ENCODE results near the gene SYTL2. TPM values are rescaled to one million over a fixed set of nuclear protein-coding genes. Genes with fewer than 3 reads are reported as not detected.

Gene SYTL2
- total RNA-seq, 1 donor from 2014 or later: 181 TPM

DNA sequence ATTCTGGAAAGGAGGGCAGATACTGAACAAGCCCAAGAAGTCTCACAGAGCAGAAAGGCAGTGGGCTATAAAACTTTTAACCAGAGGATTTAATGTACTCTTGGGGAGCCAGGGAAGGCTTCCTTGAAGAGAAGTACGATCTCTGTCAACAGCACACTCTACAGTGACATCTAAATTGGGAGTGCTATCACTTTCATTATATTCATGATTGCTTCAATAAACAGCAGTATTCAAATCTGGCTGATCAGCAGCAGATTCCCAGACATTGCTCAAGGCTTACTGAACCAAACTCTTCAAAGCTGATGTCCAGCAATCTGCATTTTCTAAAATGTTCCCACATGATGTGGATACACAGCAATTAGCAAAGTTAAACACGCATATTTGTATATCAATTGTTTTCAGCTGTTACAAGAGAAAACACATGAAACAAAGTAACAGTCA is 44.2 kb downstream of the SYTL2 start:
- DNase-seq (ENCODE audit: low read depth): no peak

DNA sequence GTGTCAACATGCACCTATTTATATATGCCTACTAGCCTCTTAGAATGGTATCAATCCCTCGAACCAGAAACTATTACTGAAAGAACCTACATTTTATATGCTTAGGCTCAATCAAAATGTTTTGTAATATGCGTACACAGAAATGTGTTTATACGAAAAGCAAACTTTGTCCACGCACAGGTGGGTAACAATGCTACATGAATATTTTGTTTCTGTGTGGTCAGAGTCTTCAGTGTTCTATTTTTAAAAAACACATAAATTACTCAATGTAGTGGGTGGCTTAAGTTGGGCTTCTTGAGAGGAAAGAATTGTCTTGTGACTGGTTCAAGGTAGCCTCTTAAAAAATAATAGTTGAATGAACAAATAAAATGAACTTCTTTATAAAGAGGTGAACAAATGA is 46.1 kb downstream of the SYTL2 start:
- DNase-seq (ENCODE audit: low read depth): no peak

DNA sequence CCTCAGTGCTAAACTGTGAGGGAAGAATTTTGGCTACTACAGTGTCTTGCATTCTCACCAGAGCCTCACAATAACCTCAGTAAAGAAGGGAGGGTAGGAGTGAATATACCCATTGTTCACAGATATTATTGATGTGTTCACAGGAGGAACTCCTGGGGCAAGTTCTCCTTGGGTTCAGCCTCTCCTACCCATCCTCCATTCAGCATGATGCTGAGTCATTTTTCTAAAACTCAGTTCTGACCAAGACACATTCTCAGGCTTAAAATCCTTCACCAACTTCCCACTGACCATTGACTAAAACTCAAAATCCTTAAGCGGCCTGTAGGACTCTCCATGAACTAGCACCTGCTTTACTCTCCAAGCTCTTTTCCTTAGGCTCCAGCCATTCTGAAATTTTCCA is 48.7 kb downstream of the SYTL2 start:
- peak; percentile 49 for DNase-seq (ENCODE audit: low read depth)

DNA sequence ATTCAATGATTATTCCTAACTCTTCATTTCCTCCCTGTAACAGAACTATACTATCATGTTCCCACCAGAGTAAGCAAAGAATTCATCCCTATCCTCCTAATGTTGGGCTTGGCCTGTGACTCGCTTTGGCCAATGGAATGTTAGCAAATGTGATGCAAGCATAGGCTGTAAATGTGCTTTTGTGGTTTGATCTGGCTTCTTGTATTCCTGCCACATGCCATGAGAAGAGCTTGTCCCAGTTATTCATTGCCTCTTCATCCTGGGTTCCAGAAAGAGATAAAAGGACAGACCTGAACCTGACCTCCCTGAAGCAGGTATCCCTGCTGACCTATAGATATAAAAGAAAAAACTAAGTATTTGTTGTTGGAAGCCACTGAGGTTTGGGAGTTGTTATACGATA is 51.0 kb downstream of the SYTL2 start:
- peak; percentile 72 for DNase-seq (ENCODE audit: low read depth)

DNA sequence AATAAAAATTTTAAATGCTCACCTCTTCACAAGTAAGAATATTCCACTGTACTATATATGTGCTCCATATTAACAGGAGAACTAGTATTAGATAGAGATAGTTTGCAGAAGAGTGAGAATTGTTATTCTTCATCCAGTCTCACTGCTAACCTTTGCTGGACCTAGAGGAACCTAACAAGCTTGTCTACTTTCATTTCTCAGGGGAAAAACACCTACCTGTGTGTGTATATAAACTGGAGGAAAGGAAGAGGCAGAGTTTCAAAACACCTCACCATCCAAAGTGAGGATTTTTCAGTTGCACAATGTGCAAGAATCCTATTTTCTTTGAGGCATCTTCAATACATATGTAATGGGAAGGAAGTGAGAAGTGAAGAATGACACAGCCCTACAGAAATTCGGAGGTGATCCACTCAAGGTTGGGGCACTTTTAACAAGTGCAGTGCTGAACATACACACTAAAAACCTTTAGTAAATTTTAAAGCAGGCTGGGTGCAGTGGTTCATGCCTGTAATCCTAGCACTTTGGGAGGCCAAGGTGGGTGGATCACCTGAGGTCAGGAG is 52.4 kb downstream of the SYTL2 start:
- DNase-seq (ENCODE audit: low read depth): no peak

DNA sequence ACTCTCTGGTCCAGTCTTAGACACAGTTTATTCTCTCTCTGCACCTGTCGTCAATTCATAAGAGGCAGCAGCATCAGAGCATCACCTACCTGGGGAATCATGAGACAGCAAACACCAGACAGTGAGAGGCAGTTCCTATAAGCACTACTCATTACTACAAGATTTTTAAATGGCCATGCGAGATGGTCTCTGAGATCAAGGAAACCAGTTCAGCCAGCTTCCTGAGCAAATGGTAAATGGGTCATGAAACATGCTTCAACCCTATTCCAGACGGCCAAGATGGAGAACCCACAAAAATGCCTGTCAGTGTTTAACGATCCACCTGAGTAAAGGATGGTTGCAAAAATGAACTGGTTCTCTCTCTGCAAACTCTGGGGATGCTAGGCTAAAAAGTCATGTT is 52.9 kb downstream of the SYTL2 start:
- DNase-seq (ENCODE audit: low read depth): no peak

DNA sequence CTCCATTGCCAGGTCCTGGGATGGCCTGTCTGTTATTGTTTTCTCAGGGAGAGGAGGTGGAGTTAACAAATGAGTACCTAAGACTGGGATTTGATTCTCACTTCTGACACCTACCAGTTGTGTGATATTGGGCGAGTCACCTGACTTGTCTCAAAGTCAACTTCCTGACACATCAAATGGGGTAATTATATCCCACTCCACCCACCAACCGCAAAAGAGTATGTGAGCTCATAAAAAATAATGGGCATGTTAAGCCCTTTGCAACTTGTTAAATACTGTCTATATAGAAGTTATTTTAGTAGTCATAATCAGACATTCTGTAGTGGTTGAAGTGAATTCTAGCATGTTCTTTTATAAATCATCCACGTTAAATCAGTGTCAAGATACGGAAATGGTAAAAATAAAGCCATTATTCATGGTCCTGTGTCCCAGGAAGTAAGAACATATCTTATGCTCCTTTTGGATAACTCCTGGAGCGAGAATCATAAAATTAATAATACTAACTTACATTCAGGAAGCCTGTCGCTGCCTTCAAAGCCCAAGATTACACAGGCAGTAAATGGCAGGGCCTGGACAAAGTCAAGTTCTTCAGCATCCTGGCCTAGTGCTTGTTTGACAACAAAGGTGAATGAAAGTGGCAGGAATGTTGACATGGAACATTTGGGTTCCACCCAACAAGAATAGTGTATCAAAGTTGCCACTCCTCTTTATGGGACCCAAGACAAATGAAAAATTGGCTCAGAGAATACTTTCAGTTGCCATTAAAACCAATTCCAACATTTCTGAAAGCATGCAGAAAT is 54.3 kb downstream of the SYTL2 start:
- DNase-seq (ENCODE audit: low read depth): no peak

DNA sequence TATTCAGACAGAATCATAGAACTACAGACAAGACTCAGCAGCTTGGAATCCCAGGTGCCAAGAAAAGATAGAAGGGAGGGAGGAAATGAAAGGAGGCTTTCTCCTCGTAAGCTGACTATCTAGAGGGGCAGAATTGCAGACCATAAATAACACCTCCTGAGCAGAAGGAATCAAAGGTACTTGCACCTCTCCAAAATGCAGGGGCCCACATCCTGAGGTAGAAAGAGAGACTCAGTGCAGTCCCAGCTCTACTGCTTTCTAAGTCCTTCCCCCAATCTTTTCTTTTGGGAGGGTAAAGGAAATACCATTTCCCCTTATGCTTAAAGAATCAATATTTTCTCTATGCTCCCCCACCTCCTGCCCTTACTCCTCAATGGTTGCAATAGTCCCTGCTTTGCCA is 55.2 kb downstream of the SYTL2 start:
- DNase-seq (ENCODE audit: low read depth): no peak

DNA sequence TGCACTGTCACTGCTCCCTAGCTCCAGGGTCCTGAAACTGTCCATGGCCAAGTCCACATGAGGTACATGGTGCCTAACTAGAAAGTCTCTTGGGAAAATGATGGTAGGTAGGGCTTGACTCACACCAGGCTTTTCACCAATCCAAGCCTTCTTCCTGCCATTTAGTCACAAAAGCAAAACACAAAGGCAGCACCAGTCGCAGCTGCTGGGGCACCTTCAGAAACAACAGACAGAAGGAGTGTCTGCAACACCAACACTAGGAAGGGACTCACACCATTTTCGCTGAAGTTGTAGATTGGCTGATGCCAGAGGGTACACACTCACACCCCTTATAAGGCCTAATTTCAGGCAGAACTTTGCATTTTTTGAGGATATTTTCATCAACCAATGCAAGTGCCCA is 55.7 kb downstream of the SYTL2 start:
- no peak for DNase-seq (ENCODE audit: low read depth)

DNA sequence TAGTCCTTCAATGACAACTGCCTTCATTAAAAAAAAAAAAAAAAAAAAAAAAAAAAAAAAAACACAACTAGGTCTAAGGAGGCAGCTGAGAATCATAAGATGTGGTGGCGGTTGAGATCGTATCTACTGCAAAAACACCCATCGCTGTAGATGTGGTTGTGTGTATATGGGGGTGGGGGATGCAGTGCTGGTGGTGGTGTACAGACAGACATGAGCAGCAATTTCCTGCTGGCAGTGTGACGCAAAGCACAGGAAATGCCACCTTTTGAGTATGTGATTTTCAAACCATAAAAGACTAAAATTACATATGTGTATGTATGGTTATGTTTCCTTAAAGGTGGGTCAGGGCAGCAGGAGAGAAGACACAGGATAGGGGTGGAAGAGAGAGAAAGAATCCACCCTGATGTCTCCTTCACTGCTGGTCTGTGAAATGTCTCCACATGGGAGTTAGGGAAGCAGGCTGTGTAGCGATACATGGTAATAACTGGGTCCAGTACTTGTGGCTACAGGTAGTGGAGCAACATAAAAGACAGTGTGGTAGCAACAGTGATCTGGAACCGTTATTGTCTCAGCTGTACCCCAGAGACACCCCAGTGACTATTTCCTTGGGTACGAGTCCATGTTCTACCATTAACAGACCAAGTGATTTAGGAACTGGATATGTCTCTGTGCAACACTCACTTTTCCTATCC is 57.9 kb downstream of the SYTL2 start:
- no peak for DNase-seq (ENCODE audit: low read depth)

DNA sequence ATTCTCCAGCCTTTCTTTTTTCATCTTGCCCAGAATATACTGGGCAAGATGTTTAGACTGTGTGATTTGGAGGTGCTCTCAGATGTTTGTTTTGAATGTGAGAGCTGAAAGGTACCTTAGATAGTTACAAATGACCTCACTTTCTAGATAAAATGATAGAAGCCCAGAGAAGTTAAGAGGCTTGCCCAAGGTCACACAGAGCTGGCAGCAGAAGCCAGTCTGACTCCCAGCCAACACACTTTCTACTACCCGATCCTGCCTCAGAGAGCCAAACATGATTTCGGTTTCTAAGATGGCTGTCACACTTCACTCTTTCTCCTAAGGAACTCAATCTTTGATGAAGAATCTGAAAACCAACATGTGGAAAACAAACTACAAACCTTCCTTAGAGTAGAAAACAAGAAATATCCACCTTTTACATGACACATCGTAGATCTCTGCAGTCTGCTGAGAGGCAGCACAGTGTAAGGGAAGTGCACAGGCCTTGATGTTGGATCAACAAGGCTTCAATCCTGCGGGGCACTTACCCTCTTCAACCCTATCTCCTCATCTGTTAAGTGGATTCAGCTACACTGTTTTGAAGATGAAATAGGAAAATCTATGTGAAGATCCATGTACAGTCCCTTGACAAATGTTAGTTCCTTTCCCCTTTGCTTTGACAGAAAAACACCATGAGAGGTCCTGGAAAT is 58.6 kb downstream of the SYTL2 start:
- DNase-seq (ENCODE audit: low read depth): no peak

DNA sequence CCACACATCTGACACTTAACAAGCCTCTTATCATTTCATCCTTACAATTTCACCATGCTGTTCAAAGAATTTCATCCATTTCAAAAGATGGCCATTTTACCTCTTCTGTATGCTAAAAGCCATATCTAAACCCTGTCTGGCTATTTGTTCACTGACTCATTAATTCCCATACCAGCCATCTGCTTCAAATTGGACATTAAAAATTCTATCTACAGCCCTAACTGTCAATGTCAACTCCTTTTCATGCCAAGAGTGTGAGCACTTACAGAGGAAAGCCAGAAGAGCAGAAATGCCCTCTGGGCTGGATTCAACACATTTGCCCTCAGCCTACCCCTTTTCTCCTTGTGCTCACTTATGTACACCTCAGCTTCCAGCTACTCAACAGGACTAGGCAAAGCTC is 59.2 kb downstream of the SYTL2 start:
- DNase-seq (ENCODE audit: low read depth): no peak

DNA sequence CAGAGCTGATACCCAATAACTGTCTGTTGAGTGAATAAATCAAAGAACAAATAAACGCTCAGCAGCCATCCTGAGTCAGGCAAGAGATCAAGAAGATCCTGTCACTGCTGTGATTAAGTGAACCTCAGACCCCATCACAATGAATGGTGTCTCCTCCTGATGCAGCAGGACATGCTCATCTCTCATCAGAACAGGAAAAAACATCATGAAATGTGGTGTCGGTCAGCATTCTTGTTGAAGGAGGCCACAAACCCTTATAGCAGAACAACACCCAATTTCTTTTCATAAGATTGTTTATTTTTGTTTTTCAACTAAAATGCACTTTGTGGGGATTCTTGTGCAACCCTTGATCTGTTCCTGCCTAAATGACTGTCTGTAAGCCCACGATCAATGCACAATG is 60.3 kb downstream of the SYTL2 start:
- no peak for DNase-seq (ENCODE audit: low read depth)

DNA sequence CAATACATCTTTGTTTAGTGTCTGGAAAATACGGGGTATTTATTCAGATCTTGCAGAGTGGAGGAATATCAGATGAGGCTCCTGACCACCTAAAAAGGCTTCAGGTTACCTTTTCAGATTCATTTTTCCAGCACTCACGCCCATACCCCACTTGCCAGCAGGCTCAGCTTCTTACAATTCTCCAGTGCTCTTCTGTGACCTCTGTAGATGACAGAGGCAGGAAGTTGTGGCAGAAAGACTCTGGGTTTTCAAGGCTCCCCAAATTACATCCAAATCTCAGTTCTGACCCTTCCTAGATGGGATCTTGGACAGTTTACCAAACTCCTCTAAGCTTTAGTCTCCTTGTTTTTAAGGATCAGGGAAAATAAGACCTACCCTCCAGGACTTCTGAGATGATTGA is 61.1 kb downstream of the SYTL2 start:
- DNase-seq (ENCODE audit: low read depth): no peak

DNA sequence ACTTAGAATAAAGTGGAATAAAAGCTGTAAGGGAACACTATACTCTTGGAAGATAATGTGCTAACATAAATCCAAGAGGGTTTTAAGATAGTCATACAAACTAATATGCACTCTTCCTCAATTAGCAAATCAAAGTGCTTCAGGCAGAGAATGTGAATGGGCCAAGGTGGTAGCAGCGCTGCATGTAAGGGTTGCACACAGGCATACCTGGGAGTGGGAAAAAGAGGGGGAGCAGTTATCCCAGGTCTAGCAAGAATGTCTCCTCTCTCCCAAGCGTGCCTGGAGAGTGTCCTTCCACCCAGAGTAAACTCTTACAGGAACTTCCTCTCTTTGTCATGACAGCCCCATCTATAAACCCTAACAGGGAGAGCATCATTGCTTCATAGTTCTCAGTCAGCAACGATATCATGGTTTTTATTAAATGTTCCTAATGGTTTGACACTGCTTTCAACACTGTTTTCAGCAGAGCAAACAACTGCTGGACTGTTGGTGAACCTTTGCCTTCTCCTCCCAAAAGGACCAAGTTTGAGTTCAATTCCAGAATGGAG is 61.6 kb downstream of the SYTL2 start:
- no peak for DNase-seq (ENCODE audit: low read depth)

DNA sequence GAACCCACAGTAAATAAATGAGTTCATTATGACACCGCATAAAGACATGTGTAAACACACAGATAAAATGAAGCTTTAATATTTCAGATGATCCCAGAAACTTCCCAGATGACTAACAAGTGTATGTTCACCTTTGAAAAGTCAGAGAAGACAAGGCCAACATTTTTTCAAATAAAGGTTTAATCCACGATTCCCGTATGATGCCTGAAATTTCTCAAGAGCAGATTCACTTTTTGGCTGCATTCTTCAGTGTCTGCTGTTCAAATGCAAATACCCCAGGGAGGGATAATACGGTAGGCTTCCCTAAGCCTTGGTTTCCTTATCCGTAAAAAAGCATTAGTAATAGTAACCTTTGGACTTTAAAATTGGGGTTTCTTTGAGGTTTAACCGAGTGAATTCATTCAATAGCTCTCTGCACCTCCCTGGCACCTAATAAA is 62.5 kb downstream of the SYTL2 start:
- no peak for DNase-seq (ENCODE audit: low read depth)

DNA sequence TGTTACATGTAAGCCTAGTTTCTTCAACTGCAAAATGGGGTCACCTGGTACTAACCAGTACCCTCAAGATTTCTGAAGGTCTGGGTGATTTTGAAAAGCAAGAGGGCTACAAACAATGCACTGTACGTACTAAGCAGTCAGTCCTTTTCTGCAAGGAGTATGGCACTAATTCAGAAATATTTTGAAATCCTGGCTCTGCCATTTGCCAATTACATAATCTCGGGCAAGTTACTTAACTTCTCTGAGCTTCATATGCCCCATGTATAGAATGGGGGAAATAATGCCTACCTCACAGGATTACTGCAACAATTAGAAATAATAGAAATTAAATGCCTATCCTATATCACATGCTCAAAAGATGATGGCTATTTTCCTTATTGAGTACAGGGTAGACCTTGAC is 64.3 kb downstream of the SYTL2 start:
- DNase-seq (ENCODE audit: low read depth): no peak

DNA sequence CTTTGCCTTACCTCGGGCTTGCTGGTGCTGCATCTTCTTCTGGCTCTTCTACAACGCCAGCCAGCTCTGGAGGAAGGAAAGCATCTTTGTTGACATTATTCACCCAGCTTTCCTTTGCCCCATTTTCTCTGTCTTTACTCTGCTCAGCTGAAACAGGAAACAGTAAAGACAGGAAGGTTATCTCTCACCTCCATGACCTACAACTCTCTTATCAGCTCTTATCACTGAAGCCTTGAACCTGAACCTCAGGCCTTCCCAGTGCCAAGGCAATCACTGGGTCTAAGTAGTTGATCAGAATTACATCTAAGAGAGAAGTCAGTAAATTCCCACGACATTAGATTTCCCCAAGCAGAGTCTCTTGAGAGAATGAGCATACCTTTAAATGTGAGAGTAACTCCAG is 65.3 kb downstream of the SYTL2 start:
- DNase-seq (ENCODE audit: low read depth): no peak

DNA sequence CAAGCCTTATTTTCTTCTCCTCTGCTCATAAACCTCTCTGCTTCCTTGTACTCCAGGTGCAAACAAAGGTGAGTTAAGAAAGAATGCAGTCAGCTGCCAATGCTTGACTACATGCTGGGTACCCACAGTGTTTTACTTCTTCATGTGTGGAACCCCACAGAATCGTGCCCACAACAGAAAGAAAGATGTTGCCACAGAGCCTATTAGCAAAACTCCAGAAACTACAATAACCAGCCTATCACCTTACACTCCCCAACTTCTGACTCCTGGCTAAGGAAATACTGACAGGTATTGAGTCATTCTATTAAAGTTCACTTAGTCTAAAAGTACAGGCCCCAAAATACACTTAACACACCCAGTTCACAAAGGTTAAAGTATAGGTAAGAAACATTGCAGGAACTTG is 68.1 kb downstream of the SYTL2 start:
- no peak for DNase-seq (ENCODE audit: low read depth)

DNA sequence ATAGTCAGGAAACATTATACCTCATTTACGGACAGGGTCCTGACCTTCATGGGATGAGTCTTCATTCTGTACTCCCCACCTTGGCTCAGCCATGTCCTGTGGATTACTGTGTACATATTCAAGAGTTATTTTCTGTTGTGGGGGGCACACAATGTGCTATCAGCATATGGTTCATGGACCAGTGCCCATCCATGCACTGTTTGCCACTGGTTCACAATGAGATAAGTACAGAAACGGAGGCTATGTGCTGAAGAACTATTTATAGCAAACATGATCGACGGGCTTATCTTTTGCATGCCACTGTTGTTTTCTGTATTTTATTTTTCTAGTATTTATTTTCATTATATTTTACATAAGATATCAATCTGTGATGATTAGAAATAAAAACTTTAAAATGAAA is 68.6 kb downstream of the SYTL2 start:
- no peak for DNase-seq (ENCODE audit: low read depth)

DNA sequence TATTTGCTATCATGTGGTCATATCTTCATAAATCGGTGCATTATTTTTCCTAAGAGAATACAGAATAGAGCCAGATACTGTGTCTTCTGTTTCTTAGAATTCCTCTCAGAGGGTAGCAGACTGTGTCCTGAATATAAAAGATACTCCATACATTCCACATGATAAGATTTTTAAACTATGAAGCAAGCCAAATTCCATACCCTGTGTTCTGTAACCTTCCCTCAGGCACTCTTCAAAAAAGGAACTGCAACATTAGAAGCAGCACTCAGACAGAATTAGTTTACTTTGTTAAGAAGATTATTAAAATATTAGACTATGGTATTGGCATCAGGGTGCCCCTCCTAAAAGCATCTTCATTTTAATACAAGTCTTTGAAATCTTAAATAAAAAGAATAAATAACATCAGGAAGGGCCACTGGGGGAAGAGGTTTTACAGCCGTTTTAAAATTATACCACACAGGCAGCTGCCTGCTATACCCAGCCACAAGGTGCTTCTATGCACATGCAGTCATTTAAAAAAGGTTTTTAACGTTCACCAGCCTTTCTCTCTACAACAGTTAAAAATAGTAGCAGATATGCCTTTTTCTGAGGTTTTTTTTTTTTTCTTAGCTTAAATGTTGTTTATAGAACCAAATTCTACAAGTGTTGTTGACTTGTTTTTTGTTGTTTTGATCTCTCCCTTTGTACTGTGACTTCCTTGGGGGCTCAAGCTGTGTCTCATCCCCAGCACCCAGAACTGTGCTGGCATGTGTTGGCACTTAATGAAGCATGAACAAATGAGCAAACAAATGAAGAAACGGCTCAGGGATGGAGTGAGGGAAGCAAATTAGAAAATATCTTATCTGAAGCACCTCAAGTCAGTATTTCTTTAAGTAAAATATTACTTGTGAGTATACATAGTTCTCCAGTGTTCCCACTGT is 70.2 kb downstream of the SYTL2 start:
- peak; percentile 11 for DNase-seq (ENCODE audit: low read depth)

All from myocyte (in vitro differentiated cells).